Measurements from ENCODE around the gene DERL2. TPM values are rescaled to one million over a fixed set of nuclear protein-coding genes. Genes with fewer than 3 reads are reported as not detected.

The DERL2 gene
- 29.1 and 37.1 TPM in 2 replicates for total RNA-seq

GRCh38 chr17:5485270-5486205 lies at the start of gene DERL2:
Gene DERL2, minus strand, starts transcription at chr17:5486178. Its CDS starts 17 bp downstream, at chr17:5486161.

GRCh38 chr17:5486206-5487124 lies 487 bp upstream of the DERL2 start, which contains the start of gene MIS12:
Gene MIS12, plus strand, starts transcription at chr17:5486566. Its CDS starts 2,297 bp downstream, at chr17:5488863.

GRCh38 chr17:5438716-5439445 lies 47.1 kb downstream of the DERL2 start, which contains the start of gene C1QBP:
Gene C1QBP, minus strand, starts transcription at chr17:5439155. Its CDS starts 82 bp downstream, at chr17:5439073.

Other genes with a start within 250 kb of the DERL2 start
- gene RABEP1, start 203.9 kb downstream of the DERL2 start, total RNA-seq: 29.8 and 36.2 TPM in 2 replicates
- 49.9 and 58.0 TPM in 2 replicates for gene NUP88, start 66.5 kb downstream of the DERL2 start, total RNA-seq
- gene RPAIN, start 66.0 kb downstream of the DERL2 start, total RNA-seq: 26.6 and 30.6 TPM in 2 replicates
- 69.1 and 144 TPM in 2 replicates for gene C1QBP, start 47.0 kb downstream of the DERL2 start, total RNA-seq
- 12.6 and 16.6 TPM in 2 replicates for gene DHX33, start 17.2 kb downstream of the DERL2 start, total RNA-seq
- 12.0 and 14.9 TPM in 2 replicates for gene MIS12, start 388 bp upstream of the DERL2 start, total RNA-seq
- gene NLRP1, start 98.3 kb upstream of the DERL2 start, total RNA-seq: 2.9 and 8.6 TPM in 2 replicates

All from placental epithelial cell (primary cell).